Inflammatory macrophage treated with lipopolysaccharide for 1 hour (primary cell): ENCODE results near the gene DDC.

Experiments
- DNase-seq, 2 donors: peaks; one replicate each; pipeline ENCODE4 v3.0.0-alpha.2; 2020 to 2022

DDC gene, protein sequence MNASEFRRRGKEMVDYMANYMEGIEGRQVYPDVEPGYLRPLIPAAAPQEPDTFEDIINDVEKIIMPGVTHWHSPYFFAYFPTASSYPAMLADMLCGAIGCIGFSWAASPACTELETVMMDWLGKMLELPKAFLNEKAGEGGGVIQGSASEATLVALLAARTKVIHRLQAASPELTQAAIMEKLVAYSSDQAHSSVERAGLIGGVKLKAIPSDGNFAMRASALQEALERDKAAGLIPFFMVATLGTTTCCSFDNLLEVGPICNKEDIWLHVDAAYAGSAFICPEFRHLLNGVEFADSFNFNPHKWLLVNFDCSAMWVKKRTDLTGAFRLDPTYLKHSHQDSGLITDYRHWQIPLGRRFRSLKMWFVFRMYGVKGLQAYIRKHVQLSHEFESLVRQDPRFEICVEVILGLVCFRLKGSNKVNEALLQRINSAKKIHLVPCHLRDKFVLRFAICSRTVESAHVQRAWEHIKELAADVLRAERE

DNA sequence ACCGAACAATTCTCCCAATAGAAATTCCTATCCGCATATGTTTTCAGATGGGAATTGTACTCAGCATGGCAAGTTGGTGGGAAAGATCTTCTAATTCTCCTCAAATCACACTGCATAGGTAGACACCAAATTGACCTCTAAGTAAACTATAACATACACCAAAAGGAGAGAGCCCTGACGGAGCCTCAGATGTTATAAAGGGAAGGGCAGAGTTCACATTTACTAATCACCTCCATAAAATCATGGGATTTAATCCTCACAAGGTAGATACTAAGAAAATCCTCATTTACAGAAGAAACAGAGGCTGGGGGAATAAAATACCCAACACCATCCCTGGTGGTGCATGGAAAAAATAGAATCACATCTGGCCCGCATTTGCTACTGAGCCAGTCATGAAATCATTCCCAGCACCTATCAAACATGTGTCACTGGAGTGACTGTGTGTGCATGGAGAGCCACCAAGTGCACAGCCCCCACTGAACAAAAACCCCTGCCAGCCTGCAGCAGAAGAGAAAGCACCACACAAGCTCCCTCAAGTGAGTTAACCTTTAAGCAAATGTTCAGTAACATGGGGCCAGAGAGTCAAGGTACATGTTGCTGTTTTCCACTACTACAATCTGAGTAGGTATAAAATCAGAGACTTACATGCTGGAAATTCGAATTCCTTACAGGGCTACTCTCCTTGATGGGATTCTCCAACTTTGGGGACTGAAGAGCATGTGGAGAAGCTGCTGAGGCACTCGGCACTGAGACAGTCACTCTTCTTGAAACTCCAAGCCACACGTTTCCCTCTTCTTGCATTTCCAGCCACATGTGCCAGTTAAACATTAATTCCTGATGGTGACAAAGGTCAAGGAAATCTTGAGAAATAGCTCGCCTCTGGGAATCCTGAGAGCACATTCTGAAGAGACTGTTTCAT is at the start of gene DDC:
TSS of gene DDC (minus strand) at position 766 of the 919 bp plus-strand sequence. CDS start 21,320 bp downstream, outside the sequence.
- no peak for DNase-seq

DNA sequence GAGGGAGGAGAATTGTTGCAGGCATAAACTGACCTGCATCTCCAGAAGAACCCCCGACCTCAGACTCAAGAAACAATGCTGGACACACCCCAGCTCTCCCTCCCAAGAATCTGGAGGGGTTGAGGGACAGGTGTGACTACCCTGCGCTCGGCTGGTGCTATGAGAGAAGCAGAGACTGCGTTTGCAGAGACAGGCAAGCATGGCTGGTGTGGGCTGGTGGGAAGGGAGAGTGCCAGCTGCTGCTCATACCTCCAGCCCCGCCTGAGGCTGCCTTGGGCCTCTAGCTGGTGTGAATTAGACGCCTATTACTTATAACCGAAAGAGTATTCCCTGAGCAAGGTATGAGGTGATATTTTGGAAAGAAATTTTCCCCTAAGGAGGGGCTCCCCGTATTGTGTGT is 48.3 kb upstream of the DDC start:
- DNase-seq, result no peak

DNA sequence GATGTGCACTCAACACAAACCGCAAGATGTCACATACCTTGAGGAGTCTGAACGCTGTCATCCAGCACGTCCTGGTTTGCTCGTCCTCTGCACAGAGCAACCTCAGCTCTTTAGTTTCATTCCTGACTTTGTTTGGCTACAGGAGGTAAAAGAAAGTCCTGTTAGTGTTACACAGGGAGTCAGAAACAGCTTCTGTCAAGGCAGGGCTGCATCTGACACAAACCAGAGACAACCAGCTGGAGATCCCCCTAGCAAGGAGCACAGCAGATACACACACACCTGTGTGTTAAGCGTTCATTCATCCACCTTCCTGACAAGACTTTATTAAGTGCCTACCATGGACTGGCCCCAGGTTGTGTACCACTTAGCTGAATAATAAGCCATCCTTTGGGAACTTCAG is 47.5 kb upstream of the DDC start:
- no peak for DNase-seq

DNA sequence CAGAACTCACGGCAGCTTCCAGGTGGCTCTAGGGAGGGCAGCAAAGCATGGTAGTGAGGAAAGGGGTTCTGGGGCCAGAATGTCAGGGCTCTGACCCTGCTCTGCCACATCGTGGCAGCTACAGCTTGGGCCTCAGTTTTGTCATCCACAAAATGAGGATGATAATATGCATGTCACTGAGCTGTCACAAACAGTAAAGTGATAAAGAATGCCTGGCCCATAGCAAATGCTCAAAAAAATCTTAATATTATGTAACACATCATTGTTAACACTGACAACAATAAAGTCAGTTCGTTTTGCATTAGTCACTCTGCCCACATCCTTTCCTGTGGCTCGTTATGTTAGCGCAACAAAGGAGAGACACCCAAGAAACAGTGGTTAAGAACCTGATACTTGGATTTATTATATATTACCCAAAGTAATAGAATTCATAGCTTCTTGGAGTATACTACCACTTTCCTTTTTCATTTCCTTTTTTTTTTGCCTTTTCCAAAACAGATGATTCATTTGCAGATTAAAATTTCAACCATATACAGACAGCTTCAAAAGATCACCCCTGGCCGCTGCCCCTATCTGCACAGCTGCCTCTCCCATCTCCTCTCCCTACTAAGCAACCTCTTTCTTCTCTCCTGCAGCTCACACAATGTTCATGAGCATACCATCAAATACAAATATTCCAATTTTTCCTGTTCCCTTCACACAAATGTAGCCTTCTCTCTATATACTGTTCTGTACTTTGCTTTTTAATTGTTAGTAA is 45.5 kb upstream of the DDC start:
- DNase-seq, result peak; percentile 46 to 50

DNA sequence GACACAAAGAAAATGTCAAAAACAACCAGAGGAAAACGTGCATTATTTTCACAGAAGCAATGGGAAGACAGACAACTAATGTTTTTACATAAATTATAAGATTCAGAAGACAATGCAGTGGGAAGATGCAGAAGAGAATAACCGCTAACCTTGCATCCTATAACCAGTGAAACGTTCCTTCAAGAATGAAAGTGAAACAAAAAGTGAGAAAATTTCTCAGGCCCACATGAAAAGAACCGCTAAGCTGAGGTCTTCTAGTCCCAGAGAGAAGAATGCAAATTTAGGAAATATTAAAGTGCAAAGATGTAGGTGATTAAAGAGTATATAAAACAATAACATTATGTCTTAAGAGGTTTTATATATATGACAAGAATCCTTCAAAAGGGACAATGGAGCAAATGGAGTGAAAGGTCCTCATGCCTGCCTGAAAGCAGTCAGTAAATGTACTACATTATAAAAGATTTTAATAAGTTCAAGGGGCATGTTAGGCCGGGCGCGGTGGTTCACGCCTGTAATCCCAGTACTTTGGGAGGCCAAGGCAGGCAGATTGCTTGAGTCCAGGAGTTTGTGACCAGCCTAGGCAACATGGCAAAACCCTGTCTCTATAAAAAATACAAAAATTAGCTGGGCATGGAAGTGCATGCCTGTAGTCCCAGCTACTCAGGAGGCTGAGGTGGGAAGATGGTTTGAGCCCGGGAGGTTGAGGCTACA is 43.1 kb upstream of the DDC start:
- peak in 1 of 2 donors; percentile 10 for DNase-seq

DNA sequence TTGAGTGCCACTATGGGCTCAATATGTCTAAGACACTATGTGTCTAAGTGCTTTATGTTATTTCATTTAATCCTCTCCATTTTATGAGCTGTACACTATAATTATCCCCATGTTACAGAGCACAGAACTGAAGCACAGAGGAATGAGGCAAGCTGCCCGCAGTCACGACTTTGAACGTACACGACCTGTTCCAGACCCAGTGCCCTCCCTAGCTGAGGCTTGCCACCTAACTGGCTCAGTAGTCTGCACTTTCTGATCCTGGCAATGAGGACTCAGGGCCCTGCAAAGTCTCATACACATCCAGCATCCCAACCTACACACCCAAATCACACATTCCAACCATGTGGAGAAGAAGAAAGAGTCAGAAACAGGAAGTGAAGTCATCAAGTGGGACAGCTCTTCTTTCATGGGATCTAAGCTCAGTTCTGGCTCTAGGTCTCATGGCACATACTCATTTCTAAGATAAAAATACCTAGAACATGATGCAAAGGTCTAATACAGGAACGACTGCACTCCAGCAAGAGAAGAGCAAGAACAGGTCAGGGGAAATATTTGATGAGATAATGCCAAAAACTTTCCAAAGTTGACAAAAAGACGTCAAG is 42.4 kb upstream of the DDC start:
- no peak for DNase-seq

DNA sequence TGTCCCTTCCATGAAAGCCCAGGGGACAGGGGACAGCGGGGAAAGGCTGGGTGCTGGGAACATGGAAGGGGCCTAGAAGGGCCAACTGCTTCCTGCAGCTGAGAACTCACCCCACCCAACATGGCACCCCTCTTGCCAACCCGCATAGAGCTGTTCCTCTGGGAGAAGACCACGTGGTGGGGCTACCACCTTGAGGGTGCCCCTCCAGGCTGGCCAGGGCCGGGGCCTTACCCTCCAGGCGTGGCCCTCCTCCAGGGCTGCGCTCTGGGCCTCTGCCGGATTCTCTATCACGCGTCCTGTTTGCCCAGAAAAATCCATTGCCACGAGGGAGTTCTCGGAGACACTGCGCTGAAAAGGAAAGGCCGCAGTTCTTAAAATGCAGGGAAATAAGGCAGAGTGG is 39.9 kb upstream of the DDC start:
- no peak for DNase-seq

DNA sequence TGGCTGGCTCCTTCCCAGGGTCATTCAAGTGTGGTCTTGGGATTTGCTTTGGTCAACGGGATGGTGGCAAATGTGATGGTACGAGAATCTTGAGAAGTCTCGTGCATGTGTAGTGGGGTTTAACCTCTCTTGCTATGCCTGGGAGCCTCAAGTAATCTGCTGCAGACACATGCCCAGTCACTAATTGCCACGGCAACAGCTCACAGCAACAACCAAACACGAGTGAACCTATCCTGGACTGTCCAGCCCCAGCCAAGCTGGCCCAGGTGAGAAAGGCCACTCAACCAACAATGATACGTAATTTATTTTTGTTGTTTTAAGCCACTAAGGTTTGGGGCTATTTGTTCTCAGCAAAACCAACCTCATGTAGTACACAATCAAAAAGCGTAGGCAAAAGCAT is 38.1 kb upstream of the DDC start:
- DNase-seq, result no peak

DNA sequence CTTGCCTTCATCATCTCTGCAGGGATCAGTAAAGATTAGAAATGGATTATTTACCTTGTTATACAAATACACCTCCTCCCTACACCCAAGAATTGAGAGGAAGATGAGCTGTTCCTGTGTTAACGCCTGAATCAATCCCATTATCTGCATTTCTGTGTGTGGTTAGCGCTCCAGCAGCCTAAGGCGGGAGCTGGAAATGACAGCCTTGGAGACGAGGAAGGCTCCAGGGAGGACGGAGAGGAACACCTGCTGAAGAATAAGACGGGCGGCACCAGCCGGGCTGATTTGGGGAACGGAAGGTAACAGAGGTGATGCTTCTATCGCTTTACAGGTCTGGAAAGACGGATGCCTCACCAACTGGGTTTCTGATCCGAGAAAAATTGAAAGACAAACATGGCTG is 34.2 kb upstream of the DDC start:
- no peak for DNase-seq

DNA sequence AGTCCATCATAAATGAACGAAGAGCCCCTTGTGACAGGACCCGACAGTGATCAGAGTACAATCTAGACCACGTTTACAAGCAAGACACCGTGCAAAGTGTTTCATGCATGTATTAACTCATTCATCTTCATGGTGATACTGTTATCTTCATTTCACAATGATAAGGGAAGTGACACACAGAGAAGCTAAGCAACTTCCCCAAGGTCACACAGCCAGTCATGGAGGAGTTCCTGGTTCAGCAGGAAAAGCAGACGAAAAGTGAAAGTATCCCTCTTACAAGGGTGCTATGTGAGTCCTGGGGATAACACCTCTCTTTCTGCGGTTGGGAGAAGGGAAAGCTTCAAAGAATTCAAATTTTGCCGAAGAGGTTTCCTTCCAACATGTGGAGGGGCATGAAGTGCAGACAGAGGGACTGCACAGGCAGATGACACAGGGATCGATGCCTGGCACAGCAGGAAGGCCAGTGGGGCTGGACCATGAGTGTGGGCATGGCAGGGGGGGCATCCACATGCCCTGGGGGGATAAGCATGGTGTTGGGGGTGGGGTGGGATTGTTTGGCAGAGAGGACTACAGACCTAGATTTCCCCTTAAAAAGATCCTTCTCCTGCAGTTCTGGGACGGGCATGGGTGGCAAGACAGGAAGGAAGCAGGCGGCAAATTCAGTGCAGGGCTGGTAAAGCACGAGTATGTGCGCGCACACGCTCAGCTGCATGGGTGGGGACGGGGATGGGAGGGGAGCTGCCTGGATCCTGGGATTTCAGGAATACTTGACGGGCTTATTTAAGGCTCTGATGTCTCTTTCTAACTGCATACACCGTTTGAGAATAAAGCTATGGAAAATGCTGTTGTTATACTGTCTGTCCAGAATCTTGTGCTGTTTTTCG is 33.5 kb upstream of the DDC start:
- peak; percentile 14 to 31 for DNase-seq

DNA sequence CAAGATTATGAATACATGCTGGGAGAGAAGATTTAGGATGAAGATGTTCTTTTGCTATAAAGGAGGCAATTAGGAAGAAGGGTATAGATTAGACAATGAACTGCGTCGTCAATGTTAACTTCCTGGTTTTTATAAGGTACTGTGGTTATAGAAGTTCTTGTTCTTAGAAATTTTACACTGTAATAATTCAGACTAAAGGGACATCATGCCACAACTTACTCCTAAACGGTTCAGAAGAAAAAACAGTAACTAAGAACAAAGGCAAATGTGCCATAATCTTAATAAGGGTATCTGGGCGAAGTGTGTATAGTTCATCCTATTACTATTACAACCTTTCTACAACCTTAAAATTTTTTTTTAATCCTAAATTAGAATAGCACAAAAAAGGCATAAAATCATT is 31.3 kb upstream of the DDC start:
- no peak for DNase-seq

DNA sequence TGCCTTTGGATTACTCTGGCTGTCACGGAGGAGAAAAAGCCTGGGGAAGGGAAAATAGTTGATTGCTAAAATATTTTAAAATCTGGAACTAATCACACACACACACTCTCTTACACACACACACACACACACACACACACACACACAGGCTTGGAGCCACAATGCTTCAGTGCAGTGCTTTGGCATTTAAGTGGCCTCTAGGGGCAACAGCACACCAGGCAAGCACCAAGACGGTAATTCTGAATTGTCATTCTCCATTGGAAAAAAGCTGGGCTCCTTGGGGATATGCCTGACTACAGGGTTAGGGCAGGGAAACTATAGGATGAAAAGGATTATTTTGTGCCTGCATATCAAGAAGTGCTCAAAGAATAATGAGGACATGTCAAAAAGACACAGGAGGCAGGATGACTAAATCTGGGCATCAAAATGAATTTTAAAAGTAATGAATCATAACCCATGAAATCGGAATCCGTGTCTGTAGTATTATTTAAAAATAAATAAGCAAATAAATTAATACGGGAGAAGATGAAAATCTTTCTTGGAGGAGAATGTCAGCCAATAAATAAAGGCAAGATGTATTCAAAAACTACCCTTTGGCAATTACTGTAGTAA is 30.4 kb upstream of the DDC start:
- no peak for DNase-seq

DNA sequence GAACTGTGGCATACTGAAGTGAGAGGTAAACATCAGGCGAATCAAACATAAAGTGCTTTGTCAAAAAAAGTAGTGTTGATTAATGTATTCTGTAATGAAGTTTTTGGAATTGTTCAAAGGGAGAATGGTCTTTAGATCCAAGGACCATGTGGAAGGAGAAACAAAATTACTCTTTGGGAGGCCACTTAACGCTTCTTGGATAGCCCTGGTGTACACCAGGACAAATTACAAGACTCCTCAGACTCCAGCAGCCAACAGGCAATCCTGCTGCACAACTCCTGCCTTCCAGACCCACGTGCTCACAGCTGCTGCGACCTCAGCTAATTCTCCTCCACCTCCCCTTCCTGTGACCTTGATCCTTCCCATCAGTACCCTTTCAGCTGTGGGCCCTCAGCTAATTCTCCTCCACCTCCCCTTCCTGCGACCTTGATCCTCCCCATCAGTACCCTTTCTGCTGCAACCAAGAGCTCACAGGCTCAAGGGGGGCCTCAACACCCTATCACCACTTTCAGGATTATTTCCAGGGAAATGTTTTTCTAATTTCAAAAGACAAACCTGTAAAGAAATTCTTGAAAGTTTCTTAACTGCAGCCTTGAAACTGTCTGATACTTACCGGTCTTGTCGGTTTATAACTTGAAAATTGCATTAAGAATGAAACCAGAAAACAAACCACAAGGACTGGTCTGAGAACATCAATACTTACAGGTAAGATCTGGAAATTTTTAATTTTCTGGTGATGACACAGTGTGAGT is 29.7 kb upstream of the DDC start:
- DNase-seq, result no peak

DNA sequence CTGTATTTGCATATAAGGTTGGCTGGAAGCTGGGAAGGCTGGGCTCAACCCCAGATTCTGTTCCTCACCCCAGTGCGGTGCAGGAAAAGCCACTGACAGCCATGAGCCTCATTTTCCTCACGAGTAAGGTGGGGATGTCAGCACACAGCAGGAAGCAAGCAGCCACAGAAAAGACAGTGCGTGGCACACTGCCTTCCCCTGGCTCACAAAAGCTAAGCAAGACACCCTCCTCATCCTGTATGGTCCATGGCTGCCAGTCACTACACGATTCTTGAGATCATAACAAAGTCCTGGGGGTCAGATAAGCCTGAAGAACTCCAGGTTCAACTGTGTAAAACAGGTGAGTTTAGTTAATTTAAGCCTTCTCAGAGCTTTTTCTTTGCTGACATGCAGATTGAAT is 28.9 kb upstream of the DDC start:
- DNase-seq, result no peak

DNA sequence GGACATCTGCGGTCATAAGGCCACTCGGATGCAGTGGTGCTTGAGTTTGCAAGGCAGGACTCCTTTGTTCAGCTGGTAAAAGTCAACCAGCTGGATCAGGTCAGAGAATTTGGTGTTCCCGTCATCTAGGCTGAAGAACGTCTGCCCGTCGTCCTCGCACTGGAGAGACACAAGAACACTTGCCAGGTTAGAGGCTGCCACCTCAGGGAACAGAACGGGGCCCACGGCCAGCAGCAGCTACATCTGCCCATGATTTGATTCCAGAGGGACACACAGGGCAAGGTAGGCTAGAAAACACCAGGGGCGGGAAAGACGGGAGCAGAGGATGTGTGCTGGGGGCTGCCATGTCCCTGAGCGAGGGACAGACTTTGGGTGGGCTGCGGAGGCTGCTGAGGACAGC is 27.7 kb upstream of the DDC start:
- DNase-seq, result no peak

DNA sequence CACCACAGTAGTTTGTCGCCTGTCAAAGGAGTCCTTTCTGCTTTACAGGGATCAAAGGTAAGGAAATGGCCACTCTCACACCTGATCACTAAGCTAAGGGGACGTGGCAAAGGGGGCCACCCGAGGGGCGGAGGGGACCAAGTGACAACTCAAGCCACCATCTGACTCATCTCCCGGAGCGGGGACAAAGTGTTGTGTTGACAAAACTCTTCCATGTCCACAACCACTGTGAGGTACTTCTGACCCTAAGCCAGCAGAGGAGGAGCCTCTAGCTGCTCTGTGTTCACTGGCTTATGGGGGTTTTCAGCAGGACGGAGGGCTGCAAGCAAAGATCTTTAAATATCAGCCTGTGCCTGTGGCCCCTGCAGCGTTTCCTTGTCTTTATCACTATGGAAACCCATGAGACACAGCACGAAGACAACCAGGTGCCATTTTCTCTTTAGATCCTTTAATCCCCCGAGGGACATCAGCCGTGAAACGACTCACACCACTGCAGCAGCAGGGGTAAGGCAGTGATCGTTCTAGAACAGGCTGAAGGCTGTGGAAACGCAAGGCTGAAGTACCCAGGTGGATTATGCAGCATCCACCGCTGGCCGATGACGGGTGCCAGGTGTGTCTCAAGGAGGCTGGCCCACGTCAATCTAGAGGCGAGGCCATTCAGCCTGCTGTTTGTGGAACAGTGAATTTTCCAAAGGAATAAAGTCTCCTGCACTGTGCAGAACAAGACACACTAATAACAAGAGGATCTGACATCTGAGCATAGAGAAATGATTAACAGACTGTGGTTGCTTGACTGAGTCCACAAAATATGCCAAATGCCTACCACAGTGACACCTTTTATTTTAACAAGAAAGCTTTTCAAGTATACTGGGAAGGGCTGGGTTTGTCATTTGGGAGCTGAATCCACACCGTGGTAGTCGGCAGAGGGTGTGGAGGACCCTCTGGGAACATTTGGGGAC is 26.6 kb upstream of the DDC start:
- no peak for DNase-seq

DNA sequence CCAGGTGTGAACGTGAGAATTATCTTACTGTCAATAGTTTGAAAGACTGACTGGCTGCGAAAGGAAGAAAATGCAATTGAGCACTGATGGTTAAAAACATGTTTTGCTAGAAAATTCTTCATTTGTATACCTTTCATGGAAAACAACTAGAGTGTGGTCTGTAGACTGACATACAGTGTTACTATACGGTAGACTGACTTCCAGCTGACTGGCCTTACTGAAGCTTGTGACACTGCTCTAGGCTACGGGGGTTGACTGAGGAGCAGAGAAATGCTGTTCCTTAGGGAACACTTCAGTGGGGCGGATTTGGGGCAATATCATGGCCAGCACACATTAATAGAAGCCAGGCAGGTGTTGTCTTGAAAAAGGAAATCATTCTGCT is 25.9 kb upstream of the DDC start:
- DNase-seq, result no peak

DNA sequence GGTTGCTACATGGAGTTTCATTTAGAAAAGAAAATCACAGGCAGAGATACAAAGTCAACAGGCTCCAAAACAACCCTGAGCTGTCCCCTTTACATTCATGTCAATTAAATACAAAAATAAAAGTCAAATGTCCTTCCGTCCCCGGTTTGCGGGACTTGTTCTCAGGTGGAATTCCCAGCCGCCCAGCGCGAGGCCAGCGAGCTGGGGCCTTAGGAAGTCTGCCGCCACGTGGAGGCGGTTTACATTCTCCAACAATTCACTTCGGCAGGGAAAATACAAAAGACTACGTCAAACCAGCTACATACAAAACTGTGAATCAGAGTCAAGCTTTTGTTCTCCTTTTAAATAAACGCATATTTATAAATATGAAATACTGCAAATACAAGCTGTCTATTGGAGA is 25.3 kb upstream of the DDC start:
- no peak for DNase-seq

DNA sequence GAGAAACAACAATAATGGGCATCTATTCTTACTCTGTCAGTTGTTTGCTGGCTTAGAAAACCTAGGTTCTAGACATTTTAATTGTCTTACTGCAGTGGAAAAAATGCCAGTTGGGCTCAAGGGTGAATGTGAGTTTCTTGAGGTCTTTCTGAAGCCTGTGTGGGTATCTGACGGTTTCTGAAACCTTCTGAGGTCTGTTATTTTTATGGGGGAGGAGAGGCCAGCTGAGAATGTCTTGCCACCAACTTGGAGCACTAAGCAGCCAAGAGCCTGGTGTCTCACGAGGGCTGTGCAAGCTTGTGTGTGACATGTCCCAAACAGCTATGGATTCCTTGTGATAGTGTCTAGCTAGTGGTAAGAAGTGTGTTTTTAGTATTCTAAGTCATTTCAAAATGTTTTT is 24.2 kb upstream of the DDC start:
- DNase-seq, result no peak
